Thoracic aorta (tissue), 2 donors: Measurements from ENCODE around the gene MAPK8. TPM values are rescaled to one million over a fixed set of nuclear protein-coding genes. Genes with fewer than 3 reads are reported as not detected.
A peak's percentile ranks its signal among the peaks of the same experiment; 100 is the strongest.

ENCODE experiments used
- ATAC-seq: fragments of 150-250 bp; one replicate; pipeline ENCODE4 v1.8.0; 2017; ENCODE audit warnings: low read depth; ENCODE audit not compliant: insufficient number of reproducible peaks, low FRiP score
- DNase-seq: peaks from one replicate; pipeline ENCODE4 v3.0.0-alpha.2; 2020; ENCODE audit warnings: low spot score
- H3K27ac ChIP-seq, 2 donors: fragments of 200-600 bp; sonication (generic); 1 replicate in 1 of 2; 2 replicates in 1 of 2; pipeline ENCODE4 v1.5.1; 2016; ENCODE audit warnings: mild to moderate bottlenecking in 2 of 2, moderate library complexity in 2 of 2
- H3K27me3 ChIP-seq: fragments of 200-600 bp; sonication (generic); replicated peaks from 2 replicates; pipeline ENCODE4 v1.6.0; 2016; ENCODE audit warnings: mild to moderate bottlenecking; ENCODE audit not compliant: insufficient read depth
- H3K36me3 ChIP-seq: fragments of 200-600 bp; sonication (generic); one replicate; pipeline ENCODE4 v1.5.1; 2016
- H3K4me1 ChIP-seq, 2 donors: fragments of 200-600 bp; sonication (generic); 1 replicate in 1 of 2; 2 replicates in 1 of 2; pipeline versions ENCODE4 v1.5.1 to v1.6.0; 2016; ENCODE audit warnings: low read depth in 2 of 2, mild to moderate bottlenecking in 1 of 2; ENCODE audit not compliant: control insufficient read depth in 1 of 2
- H3K4me3 ChIP-seq: fragments of 200-600 bp; sonication (generic); 2 replicates; pipeline ENCODE4 v1.5.1; 2016; ENCODE audit warnings: mild to moderate bottlenecking
- H3K9me3 ChIP-seq: fragments of 200-600 bp; sonication (generic); 2 replicates; pipeline ENCODE4 v1.5.1; 2016
- total RNA-seq, 2 donors: library from RNA; depleted of rRNA; stranded (reverse); fragments of >200 nt; gene quantifications; one replicate each; pipeline versions ENCODE4 v1.1.0 to v1.2.3, GENCODE V29; 2016
- TF ChIP-seq, protein P1 (sequence below): fragments of 200-600 bp; sonication (generic); IDR thresholded peaks from one replicate; pipeline ENCODE4 v1.5.1; 2019; ENCODE audit warnings: antibody characterized with exemption

Gene MAPK8
- total RNA-seq, 2 donors from 2014 or later = 19.5 to 57.4 TPM

GRCh38 chr10:48300556-48300955 is 5.9 kb upstream of the MAPK8 start:
- H3K27me3 ChIP-seq = no peaks in the 10 kb centered on the region
- H3K36me3 ChIP-seq = no peaks in the 10 kb centered on the region
- no peak overlapping the region for H3K27ac ChIP-seq
- H3K4me3 ChIP-seq = no peak overlapping the region
- no peaks in the 10 kb centered on the region for H3K9me3 ChIP-seq
- no peaks in the 10 kb centered on the region for H3K4me1 ChIP-seq
- TF ChIP-seq, protein P1, sequence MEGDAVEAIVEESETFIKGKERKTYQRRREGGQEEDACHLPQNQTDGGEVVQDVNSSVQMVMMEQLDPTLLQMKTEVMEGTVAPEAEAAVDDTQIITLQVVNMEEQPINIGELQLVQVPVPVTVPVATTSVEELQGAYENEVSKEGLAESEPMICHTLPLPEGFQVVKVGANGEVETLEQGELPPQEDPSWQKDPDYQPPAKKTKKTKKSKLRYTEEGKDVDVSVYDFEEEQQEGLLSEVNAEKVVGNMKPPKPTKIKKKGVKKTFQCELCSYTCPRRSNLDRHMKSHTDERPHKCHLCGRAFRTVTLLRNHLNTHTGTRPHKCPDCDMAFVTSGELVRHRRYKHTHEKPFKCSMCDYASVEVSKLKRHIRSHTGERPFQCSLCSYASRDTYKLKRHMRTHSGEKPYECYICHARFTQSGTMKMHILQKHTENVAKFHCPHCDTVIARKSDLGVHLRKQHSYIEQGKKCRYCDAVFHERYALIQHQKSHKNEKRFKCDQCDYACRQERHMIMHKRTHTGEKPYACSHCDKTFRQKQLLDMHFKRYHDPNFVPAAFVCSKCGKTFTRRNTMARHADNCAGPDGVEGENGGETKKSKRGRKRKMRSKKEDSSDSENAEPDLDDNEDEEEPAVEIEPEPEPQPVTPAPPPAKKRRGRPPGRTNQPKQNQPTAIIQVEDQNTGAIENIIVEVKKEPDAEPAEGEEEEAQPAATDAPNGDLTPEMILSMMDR = no peak
- DNase-seq = no peak
- ATAC-seq = no peak

- Histone ChIP-seq H3K4me1 (peaks cover 2 to 5% of the 10 kb centered on the region in 2 donors), H3K27ac (no peak overlapping the region), H3K36me3 (no peaks in the 10 kb centered on the region), H3K9me3 (no peaks in the 10 kb centered on the region), H3K4me3 (no peak overlapping the region), H3K27me3 (no peaks in the 10 kb centered on the region)
- TF ChIP-seq, protein P1 = no peak
- ATAC-seq (no peak), DNase-seq (no peak)
Observed at GRCh38 chr10:48302515-48303476, 3.7 kb upstream of the MAPK8 start.

GRCh38 chr10:48305905-48306264 is 592 bp upstream of the MAPK8 start:
- DNase-seq = no peak
- Histone ChIP-seq H3K36me3 (no peaks in the 10 kb centered on the region), H3K27ac (peak overlapping the region in 1 of 2 donors; percentile 83), H3K4me3 (peak overlapping the region; percentile 91), H3K9me3 (no peaks in the 10 kb centered on the region), H3K4me1 (peaks cover 8 to 20% of the 10 kb centered on the region in 2 donors), H3K27me3 (no peaks in the 10 kb centered on the region)
- no peak for ATAC-seq
- TF ChIP-seq, protein P1 = no peak

- DNase-seq = peak; percentile 11
- TF ChIP-seq, protein P1 = no peak
- Histone ChIP-seq H3K4me1 (peaks cover 8 to 20% of the 10 kb centered on the region in 2 donors), H3K4me3 (peak overlapping the region; percentile 91), H3K27me3 (no peaks in the 10 kb centered on the region), H3K27ac (peak overlapping the region; percentile 83 to 85), H3K36me3 (no peaks in the 10 kb centered on the region), H3K9me3 (no peaks in the 10 kb centered on the region)
- peak; percentile 37 for ATAC-seq
Observed at GRCh38 chr10:48306870-48307710, 613 bp downstream of the MAPK8 start.

DNA sequence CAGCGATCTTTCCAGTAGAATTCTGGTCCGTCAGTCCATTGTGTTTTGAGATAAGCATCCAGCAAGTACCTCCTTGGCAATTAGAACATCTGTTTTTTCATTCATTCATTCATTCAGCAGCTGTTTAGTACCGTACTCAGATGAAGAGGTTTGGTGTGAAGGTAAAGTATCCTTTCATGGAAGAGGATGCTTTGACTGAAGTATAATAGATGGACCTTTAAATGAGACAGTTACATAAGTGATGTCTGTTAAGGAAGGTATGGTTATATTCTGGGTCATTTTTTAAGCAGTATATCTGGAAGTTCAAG is 1.2 kb downstream of the MAPK8 start:
- Histone ChIP-seq H3K4me1 (peaks cover 8 to 20% of the 10 kb centered on the region in 2 donors), H3K27ac (no peak overlapping the region)
- TF ChIP-seq, protein P1 = no peak

More for the DNA sequence above, 1.2 kb downstream of the MAPK8 start:
- Histone ChIP-seq H3K27me3 (no peaks in the 10 kb centered on the region), H3K36me3 (no peaks in the 10 kb centered on the region), H3K9me3 (no peaks in the 10 kb centered on the region), H3K4me3 (peak overlapping the region; percentile 91)
- ATAC-seq (no peak), DNase-seq (no peak)
